Measurements from ENCODE around the gene IBSP.

IBSP gene, protein sequence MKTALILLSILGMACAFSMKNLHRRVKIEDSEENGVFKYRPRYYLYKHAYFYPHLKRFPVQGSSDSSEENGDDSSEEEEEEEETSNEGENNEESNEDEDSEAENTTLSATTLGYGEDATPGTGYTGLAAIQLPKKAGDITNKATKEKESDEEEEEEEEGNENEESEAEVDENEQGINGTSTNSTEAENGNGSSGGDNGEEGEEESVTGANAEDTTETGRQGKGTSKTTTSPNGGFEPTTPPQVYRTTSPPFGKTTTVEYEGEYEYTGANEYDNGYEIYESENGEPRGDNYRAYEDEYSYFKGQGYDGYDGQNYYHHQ

DNA sequence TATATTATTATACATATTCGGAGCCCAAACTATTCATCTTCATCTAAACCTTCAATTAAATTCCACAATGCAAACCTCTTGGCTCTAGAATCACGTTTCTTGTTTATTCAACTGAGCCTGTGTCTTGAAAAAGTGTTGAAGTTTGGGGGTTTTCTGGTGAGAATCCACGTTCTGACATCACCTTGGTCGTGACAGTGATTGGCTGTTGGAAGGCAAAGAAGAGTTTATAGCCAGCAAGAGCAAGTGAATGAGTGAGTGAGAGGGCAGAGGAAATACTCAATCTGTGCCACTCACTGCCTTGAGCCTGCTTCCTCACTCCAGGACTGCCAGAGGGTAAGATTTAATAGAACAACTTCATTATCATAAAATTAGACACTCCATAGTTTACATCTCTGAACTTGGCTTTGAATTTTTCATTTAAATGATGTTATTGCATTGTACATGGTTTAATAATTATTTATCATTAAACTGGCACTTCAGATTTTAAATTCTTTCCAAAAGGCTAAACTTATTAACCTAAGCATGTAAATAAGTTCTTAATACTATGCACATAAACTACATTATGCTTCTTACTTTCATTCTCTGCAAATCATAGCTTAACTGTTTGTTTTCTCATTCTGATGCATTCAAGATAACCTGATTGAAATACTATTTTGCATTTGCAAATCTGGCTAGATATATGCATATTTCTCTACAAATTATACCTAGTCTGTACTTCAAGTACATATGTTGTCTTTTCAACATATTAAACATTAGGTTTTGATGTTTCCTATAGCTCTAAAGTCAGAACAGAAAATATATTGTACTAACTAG is at the start of gene IBSP:
TSS of gene IBSP (plus strand) at position 254 of the 813 bp plus-strand sequence. CDS start 2,808 bp downstream, outside the sequence.
- no peak for DNase-seq

DNA sequence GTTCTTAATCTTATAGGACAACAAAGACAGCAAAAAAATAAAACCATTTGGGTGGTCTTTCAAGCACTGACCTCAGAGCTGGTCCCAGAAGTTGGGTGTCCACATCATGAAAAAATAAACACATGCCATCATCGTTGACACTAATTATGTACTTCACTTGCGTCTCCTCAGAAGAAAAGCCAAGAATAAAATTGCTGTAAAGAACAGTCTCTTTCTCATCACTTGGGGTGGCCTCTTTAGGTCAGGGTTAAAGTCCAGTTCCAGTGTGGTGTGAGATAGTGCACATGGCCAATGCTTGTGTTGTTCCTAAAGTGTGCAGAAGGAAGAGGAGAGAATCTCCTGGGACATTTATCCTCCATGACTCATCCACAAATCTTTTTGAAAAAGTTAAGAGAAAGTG is 49.5 kb upstream of the IBSP start:
- no peak for DNase-seq

DNA sequence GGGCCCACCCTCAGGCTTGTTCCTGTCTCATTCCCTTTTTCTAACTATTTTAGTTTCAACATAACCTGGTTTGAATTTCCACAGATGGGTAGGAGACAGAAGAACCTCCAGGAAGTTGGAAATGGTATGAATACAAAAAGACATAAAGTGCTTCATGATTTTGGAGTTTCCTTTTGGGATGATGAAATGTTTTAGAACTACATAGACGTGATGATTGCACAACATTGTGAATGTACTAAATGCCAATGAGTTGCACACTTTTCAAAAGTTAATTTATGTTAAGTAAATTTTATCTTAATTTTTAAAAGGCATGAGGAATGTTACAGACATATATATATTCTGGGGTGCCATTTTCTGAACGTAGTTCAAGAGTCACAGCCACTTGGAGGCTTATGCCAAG is 41.1 kb upstream of the IBSP start:
- DNase-seq = no peak

DNA sequence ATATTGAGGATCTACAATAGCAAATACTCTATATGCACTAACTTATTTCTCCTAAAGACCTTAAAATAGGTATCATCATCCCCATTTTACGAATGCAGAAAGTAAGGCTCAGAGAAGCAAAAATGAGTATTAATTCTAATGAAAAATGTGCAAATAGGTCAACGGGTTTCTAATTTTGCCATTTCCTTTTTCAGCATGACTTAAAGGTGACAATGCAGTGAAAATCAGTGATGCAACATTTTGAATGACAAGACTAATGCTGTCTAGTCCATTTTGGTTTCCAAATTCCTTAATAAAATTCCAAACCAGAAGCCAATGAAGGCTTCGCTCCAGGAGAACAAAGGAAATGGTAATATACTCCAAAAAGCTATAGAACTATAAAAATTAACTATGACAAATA is 37.0 kb upstream of the IBSP start:
- no peak for DNase-seq

DNA sequence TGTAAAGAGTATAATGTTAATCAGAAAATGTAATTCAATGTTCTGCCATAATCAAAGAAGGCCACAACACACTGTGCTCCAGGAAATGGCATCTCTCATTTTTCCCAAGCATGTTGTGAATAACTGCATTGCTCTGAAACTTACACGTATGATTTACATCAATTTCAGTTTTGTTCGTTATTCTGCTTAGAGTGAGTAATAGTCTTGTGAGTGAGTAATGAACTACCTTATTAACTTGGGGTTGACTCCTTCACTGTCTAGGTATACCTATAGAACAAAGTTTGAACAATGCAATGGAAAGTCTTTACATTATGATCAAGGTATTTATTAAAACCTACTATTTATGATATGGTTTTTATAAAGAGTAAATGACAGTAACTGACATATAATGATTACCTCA is 17.8 kb upstream of the IBSP start:
- no peak for DNase-seq

DNA sequence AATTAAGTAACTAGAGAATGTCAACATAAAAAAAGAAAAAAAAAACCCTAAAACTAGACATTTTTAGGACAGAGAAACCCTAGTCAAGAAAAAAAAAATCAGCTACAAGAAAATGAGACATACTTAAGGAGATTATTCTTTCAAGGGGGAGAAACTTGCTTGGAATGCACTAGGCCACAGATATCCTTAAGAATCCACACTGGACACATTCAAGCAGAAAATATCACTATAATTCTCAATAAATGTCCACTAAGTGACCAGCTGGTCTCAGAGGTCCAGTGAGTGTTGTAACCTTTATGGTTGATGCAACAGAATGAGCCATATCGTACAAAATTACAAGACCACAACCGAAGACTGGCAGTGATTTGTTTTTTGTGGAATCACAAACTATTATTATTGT is 15.6 kb upstream of the IBSP start:
- DNase-seq = no peak

DNA sequence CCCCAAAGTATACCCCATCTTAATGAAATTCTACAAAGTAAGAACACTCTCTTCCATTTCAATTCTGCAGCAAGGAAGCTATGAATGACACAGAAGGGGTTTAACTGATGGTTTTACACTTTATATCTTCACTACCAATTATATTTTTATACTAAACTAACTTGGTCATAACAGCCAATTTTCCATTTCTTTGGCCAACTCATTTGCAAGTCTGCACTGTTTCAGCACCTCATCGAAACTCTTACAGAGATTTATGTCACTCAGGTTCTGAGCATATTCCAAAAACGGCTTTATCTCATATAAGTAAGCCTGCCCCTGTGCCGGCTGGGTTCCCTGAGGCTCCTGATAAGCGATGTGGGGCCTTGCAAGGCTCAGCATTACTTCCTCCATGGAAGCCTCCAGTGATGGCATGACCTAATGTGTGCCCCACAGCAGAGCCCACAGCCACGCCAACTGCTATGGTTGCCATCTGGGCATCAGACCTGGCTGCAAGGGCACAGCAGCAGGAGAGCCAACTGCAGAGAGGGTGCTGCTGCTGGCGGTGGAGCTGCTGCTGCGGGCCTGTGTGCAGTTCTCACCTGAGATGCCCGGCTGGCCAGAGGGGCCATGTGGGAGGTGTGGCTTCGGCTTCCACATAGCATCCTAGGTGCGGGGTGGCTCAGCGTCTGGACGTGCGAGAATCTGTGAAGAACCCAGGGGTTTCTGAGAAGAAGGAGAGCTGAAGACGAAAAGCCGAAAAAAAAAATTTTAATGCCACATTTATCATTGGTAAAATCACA is 13.4 kb upstream of the IBSP start:
- no peak for DNase-seq

DNA sequence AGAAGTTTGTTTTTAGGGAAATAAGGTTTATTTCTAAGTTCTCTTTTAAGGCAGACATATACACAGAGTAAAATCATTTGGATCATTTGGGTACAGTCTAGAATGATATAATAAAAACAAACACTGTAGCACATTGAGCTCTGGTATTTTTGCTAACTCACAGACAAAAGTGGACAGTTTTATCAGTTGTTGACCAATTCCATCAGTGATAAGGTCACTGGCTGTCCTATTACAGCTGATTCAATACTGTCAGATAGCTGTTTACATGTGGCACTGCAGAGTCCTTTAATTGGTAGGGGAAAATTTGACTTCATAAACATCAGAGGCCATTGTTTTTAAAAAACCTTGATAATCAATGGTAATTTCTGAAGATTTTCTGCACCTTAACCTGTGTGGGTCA is 3.5 kb downstream of the IBSP start:
- DNase-seq = no peak

DNA sequence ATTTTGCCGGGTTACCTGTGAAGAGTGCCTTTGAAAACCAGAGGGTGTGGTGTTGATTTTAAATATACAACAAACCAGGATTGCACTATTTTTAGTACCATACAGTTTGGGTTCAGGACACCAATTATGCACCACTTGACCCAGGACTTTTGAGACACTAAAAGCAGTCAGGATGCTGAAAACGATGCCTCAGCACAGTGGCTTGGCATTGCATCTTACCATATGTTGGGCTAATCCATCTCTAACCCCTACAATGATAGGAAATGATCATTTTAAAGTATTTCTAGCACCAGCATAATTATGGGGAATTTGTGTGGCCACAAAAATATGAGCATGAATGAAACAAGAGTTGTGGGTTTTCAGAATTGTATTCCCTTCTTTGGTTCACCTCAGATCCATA is 4.1 kb downstream of the IBSP start:
- no peak for DNase-seq

DNA sequence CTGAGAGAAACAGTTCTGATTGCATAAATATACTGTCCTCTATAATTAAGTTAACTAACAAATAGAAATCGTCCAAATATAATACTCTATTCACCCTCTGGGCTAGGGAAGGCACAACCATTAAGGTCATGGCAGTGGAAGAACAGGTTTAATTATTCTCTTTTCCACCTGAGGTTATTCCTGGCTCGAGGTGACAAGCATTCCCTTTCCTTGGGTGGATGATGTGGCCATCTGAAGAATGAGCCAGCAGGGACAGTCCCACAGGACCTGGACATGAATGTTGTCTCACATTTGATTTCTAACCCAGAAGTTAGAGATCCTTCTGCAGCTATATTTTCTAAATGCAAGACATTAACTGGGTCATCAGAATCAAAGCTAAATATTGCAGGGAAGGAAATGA is 5.5 kb downstream of the IBSP start:
- DNase-seq = no peak

DNA sequence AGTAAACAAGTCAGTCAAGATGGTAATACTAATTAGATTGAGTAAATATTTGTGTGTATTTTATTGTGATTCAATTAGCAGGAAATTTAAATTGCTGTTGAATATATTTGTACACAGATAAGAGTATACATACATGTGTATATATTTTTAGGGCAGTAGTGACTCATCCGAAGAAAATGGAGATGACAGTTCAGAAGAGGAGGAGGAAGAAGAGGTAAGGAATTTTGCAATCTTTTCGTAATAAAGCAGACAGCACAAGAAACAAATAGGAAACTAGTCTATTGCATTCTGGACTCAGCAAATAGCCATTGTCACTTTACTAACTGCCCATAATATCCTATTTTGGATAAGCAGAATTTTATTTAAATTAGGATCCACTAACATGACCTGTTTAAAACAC is 6.6 kb downstream of the IBSP start:
- no peak for DNase-seq

DNA sequence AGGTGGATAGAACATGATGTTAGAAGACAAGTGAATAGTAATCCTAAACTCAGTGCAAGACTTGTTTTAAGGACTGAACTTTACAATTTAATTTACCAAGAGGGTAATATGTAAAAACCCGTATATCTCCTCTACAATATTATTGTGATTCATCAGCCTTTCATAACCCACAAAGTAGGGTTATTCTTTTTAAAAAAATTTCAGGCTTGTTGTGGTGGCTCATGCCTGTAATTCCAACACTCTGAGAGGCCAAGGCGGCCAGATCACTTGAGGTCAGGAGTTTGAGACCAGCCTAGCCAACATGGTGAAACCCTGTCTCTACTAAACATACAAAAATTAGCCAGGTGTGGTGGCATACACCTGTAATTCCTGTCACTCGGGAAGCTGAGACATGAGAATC is 7.2 kb downstream of the IBSP start:
- no peak for DNase-seq

DNA sequence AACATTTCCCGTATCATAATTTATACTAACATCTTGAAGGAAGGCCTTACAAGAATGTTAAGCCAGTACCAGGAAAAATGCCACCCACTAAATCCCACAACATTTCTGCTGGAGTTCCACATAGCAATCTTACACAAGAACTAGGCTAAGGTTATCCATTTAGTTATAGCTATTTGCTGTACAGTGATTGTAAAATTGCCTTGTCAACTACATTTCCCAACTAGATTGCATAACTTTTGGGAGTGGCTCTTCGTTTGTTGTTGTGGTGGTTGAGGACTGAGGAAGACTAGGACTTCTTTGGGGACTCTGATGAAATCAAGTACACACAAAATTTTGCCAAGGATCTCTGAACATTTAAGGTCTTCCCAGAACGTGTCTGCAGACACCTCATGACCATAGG is 8.0 kb downstream of the IBSP start:
- DNase-seq = no peak

DNA sequence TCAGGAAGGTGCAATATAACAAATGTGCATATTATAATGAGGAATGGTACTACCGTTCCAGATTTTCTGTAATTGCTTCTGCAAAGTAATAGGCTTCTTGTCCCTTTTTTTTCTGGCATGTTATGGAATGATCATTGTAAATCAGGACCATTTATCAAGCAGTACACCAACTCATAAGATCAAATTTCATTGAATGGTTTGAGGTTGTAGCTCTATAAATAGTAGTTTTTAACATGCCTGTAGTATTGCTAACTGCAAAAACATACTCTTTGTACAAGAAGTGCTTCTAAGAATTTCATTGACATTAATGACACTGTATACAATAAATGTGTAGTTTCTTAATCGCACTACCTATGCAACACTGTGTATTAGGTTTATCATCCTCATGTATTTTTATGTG is 12.6 kb downstream of the IBSP start:
- no peak for DNase-seq

DNA sequence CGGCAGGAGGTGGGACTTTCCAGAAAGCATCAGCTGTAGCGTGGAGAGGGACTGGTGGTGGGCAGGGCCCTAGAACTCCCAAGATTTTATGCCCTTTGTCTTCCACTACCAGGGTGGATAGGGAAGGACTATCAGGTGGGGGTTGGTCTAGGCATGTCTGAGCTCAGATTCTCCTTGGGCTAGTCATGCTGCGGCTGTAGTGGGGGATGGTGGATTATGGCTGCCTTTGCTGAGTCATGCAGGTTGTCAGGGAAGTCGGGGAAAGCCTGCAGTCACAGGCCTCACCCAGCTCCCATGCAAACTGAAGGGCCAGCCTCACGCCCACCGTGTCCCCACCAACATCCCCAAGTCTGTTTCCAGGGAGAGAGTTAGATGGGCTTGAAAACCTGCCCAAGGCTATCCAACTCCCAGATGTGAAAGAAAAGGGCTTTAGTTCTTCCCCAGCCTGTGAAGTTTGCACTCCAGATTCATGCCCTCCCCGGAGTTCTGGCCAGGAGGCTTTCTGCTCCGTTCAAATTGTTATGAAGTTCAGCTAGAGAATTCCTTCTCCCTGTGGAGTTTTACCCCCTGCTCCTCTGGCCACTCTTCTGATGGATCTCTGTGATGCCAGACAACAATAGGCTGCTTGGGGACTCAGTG is 20.0 kb downstream of the IBSP start:
- no peak for DNase-seq

DNA sequence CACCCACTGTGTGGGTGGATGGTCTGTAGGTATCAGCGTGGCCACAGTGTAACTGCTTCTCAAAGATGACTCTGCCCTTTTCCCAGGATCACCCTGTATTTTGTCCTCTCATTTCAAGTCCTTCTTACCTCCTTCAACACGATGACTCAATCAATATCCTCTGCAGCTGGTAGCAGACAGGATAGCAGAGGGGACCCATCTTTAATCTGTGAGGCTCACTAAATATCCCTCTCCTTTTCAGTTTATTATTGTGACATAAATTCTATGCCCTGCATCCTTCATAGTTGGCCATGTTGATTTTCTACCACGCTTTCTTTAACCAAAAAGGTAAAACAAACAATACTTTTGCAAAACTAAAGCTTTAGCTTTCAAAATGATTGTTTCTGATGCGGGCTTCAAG is 23.8 kb downstream of the IBSP start:
- DNase-seq = no peak

DNA sequence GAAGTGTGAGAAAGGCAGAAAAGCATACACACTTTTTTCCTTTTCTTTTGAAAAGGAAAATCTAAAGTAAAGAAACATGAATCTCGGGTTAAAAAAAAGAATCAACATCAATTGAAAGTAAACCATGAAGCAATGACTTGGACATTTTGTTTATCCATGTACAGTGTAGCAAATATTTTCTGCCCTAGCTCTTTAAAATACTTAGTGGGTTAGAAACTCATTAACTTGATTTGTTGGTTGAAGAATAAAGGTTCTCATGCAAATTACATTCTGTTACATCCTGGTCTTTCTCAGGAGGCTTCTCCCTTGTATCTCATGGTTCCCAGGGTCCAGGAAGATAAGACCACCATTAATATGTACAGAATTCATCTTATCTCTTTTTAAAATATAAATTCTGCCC is 24.4 kb downstream of the IBSP start:
- DNase-seq = no peak

DNA sequence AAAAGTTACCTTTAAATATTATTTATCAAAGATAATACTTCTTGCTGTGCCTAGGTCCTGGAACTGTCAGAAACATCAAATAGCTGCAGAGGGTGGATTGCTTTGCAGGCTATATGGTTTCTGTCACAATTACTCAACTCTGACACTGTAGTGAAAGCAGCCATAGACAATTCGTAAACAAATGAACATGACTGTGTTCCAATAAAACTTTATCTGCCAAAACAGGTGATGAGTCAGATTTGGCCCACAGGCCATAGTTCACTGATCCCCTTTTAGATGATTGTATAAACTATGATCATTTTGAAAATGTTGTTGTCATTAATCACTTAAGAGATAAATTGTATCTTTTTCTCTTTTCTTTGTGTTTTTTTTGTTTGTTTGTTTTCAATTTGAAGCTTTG is 25.0 kb downstream of the IBSP start:
- DNase-seq = no peak

DNA sequence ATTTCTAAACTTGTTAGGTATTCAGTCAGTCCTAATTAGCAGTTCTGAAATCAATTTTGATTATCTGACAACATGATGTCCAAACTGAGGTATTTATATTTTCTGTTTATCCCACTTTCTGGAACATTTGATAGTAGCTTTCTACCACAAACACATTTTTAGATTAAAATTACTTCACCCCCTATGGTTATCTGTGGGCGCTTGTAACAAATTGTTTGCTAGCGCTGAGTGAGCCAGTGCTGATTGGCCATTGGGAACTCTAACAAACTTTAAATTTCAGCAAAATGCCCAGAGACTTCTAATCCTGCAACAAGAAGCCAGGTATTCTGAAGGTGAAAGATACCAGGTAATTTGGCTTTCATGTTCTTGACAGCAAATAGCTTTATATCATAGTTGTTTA is 33.3 kb downstream of the IBSP start, which contains the start of gene MEPE:
TSS of gene MEPE (plus strand) at position 301 of the 400 bp plus-strand sequence. CDS start 1,746 bp downstream, outside the sequence.
- DNase-seq = no peak

DNA sequence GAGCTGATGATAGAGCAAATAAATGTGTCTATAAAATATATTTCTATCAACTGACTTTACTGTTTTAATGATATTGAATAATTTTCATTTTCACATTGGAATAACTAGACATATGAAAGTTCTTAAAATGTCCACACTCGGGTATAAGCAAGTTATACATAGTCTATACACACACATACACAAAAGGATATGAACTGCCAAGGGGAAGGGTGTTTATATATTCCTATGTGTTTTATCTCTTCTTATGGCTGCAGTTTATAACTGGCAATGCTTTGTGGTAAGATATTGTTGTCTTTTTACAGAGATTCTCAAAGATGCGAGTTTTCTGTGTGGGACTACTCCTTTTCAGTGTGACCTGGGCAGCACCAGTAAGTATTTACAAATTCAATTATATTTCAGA is 35.0 kb downstream of the IBSP start:
- DNase-seq = no peak

DNA sequence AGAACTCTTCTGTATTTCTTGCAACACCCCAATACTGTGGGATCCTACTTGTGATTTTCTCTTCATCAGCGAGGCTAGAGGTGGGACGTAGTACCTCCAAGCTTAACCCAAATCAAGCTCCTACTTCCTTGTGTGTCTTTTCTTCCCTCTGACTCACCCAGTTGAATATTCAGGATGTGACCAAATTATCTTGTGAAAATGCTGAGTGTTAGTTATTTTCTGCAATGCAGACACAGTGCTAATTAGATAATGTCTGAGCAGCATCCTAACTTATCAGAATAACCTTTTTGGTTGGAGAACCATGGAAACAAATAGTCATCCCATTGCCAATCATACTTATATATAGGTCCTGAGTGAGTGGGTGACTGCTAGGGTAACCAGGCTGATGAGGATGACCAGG is 35.8 kb downstream of the IBSP start:
- no peak for DNase-seq

DNA sequence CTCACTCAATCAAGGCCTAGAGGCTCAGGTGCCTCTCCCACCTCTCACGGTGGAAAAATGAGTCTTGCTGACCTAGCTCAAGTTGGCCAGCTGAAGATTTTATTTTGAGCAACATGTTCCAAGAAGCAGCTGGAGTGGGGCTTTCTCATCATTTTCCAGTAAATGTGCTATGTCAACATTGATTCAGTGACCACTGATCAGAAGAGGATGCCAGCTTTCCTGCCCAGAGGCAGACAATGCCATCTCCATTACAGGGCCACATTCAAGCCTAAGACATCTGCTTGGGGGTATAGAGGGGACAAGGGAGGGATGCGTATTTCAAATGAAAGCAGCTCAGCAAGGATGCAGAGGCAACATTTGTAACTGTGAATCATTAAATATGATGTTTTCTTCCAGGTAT is 36.4 kb downstream of the IBSP start:
- DNase-seq = no peak

DNA sequence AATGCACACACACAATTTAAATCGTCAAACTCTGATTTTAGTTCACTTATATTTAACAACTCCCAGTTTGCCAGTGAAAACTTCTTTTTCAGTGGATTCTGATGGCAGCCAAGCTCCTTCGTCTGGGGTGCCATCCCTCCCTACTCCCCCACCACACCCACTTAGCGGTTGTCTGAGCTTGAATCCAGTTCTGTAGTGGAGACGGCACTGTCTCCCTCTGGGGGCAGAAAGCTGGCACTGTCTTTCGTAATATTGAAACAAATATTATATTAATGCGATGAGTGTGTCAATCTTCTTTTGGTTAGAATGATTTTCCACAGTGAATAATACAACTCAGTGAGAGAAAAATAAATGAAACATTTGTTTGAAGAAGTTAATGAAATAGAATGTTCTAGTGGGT is 38.9 kb downstream of the IBSP start:
- DNase-seq = no peak
